MM.1S (cell line): ENCODE results near the gene P4HTM.

Experiments
- CTCF ChIP-seq: fragments of 300-600 bp; sonication (generic); IDR thresholded peaks from 2 replicates; pipeline ENCODE4 v1.5.1; 2016; ENCODE audit warnings: antibody characterized with exemption, low read length, mixed read lengths
- EZH2 ChIP-seq: fragments of 300-600 bp; sonication (generic); optimal IDR thresholded peaks from 2 replicates; pipeline ENCODE3; 2017; ENCODE audit warnings: low read depth, mild to moderate bottlenecking, antibody characterized with exemption, low read length, mixed read lengths
- EZH2phosphoT487 ChIP-seq: fragments of 300-600 bp; sonication (generic); IDR thresholded peaks from 2 replicates; pipeline ENCODE4 v1.6.1; 2018; ENCODE audit warnings: antibody characterized with exemption, low read length

GRCh38 chr3:49021813-49022687 lies 32.0 kb downstream of the P4HTM start, which contains the start of gene NDUFAF3:
- peak; percentile 90 for TF ChIP-seq CTCF
- no peak for TF ChIP-seq EZH2
- no peak for TF ChIP-seq EZH2phosphoT487
